Naive thymus-derived CD4-positive, alpha-beta T cell (primary cell): ENCODE data around the gene P3H2. TPM values are rescaled to one million over a fixed set of nuclear protein-coding genes. Genes with fewer than 3 reads are reported as not detected.
A peak's percentile ranks its signal among the peaks of the same experiment; 100 is the strongest.

Experiments used
- ATAC-seq: fragments of 150-1000 bp; cut with Tn5 transposase; 2 replicates; pipeline ENCODE4 v1.10.0; 2021; ENCODE audit warnings: mild to moderate bottlenecking, moderate library complexity
- CTCF ChIA-PET: fragments of 350-600 bp; sonication (Branson Sonifier 250); formaldehyde crosslinking; loops from one replicate; lab custom pipeline; 2021; ENCODE audit warnings: antibody characterized with exemption; lab: Charles Lee
- POLR2A ChIA-PET: fragments of 350-600 bp; sonication (Branson Sonifier 250); formaldehyde crosslinking; loops from one replicate; lab custom pipeline; 2021; ENCODE audit warnings: antibody characterized with exemption, inconsistent platforms; lab: Charles Lee
- DNase-seq, 9 donors: peaks; one replicate each; pipeline versions ENCODE4 v3.0.0 to v3.0.0-alpha.2; 2020 to 2022; ENCODE audit warnings: mixed read lengths in 1 of 9
- H3K27ac ChIP-seq: one replicate; pipeline ENCODE4 v1.7.0; 2013; ENCODE audit warnings: mild to moderate bottlenecking, low read depth, low read length, moderate library complexity
- H3K27me3 ChIP-seq, 2 donors: one replicate each; pipeline ENCODE4 v1.7.0; 2013; ENCODE audit warnings: low read length in 2 of 2, mild to moderate bottlenecking in 2 of 2, moderate library complexity in 2 of 2; ENCODE audit not compliant: control insufficient read depth in 2 of 2, insufficient read depth in 2 of 2
- H3K36me3 ChIP-seq, 3 experiments: 1 replicate in 2 of 3; 2 replicates in 1 of 3; pipeline ENCODE4 v1.7.0; 2013; ENCODE audit warnings: low read length in 3 of 3, mild to moderate bottlenecking in 3 of 3, moderate library complexity in 1 of 3; ENCODE audit not compliant: insufficient read depth in 3 of 3, control insufficient read depth in 2 of 3
- H3K4me1 ChIP-seq, 2 donors: one replicate each; pipeline ENCODE4 v1.7.0; 2013; ENCODE audit warnings: low read length in 2 of 2, mild to moderate bottlenecking in 2 of 2, moderate library complexity in 1 of 2; ENCODE audit not compliant: control insufficient read depth in 2 of 2, insufficient read depth in 2 of 2
- H3K4me3 ChIP-seq: 2 replicates; pipeline ENCODE4 v1.7.0; 2013; ENCODE audit warnings: mild to moderate bottlenecking, low read length
- H3K9me3 ChIP-seq, 3 experiments: 1 replicate in 2 of 3; 2 replicates in 1 of 3; pipeline ENCODE4 v1.7.0; 2013; ENCODE audit warnings: low read length in 3 of 3; ENCODE audit not compliant: control insufficient read depth in 2 of 3
- H3K27ac Mint-ChIP-seq, 9 donors: one replicate each; pipeline ENCODE4 v1.8.0; 2020 to 2022; ENCODE audit warnings: mixed read lengths in 9 of 9, mild to moderate bottlenecking in 8 of 9, moderate library complexity in 5 of 9, inconsistent platforms in 2 of 9
- H3K27me3 Mint-ChIP-seq, 5 donors: one replicate each; pipeline ENCODE4 v1.8.0; 2021 to 2022; ENCODE audit warnings: mixed read lengths in 5 of 5, mild to moderate bottlenecking in 1 of 5
- H3K36me3 Mint-ChIP-seq, 5 donors: one replicate each; pipeline ENCODE4 v1.8.0; 2020 to 2022; ENCODE audit warnings: mixed read lengths in 5 of 5, mild to moderate bottlenecking in 3 of 5, inconsistent platforms in 1 of 5
- H3K4me1 Mint-ChIP-seq, 7 donors: one replicate each; pipeline ENCODE4 v1.8.0; 2020 to 2022; ENCODE audit warnings: mixed read lengths in 7 of 7, mild to moderate bottlenecking in 3 of 7, inconsistent platforms in 1 of 7
- H3K4me3 Mint-ChIP-seq, 10 donors: one replicate each; pipeline ENCODE4 v1.8.0; 2020 to 2022; ENCODE audit warnings: mild to moderate bottlenecking in 10 of 10, mixed read lengths in 10 of 10, moderate library complexity in 6 of 10, inconsistent platforms in 2 of 10
- H3K9me3 Mint-ChIP-seq, 11 donors: one replicate each; pipeline ENCODE4 v1.8.0; 2020 to 2022; ENCODE audit warnings: mixed read lengths in 11 of 11, mild to moderate bottlenecking in 4 of 11, inconsistent platforms in 1 of 11, moderate library complexity in 1 of 11
- intact Hi-C, 2 donors: fragments of 100-400 bp; cut with micrococcal nuclease; formaldehyde crosslinking; loops; one replicate each; pipeline ENCODE4 v1.15.1; 2023
- polyA plus RNA-seq, 2 donors: library from polyadenylated mRNA; unstranded; fragments of 300-500 nt; fragmentation: Illumina TruSeq; gene quantifications; one replicate each; pipeline ENCODE4 v1.2.3, GENCODE V29; 2021
- total RNA-seq, 6 experiments: library from RNA in 5 of 6; stranded (reverse) in 5 of 6; gene quantifications; 1 replicate in 5 of 6; 2 replicates in 1 of 6; pipeline ENCODE4 v1.2.3 and lab custom pipeline; 2021 to 2026

P3H2 gene
- total and polyA plus RNA-seq, 7 experiments from 2014 or later: 0.48 to 1.8 TPM; not detected in 5

DNA sequence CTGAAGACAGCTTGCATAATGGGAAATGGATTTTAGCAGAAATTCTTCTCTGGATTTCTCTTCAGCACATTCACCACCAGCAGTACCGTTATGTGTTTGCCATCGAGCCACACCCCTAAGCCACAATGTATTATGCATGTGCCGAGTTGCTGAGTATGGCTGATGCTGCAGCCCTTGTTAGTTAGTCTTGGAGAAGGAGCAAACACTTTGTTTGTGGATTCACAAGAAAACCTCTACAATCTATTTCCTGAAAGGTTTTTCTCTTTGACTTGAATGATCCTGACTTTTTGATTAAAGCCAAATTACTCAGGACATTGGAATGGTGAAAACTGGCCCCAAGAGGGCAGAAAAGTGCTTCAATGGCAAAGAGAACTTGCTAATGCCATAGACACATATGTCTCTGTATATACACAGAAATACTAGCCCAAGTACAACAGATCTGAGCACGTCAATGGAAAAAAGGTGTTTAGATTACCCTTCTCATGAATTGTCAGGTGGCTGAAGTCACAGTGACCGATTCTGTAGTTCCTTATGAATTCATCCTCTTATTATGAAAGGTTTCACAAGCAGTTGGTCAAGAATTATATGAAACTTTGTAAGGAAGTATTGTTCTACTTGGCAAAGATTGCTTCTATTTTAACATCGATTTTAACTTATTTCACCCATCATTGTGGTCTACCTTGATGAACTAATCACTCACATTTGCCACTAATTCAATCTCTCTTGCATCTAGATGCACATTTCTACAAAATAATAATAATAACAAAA is 103.0 kb downstream of the P3H2 start:
- Mint-ChIP-seq H3K27ac (no peak overlapping the region), H3K36me3 (no peaks in the 10 kb centered on the region), H3K27me3 (peaks cover 9 to 31% (median 29%) of the 10 kb centered on the region in 5 donors), H3K4me3 (no peak overlapping the region), H3K4me1 (no peaks in the 10 kb centered on the region), H3K9me3 (peaks cover 0 to 3% (median 0%) of the 10 kb centered on the region in 11 donors)
- H3K9me3 ChIP-seq: no peaks in the 10 kb centered on the region
- no peaks in the 10 kb centered on the region for H3K4me1 ChIP-seq
- H3K27ac ChIP-seq: no peak overlapping the region
- DNase-seq (no peak), ATAC-seq (no peak)
- no peak overlapping the region for H3K4me3 ChIP-seq
- H3K27me3 ChIP-seq: peaks cover 0 to 3% of the 10 kb centered on the region in 2 donors
- POLR2A ChIA-PET: no interaction called here
- intact Hi-C loops: no loop called here
- CTCF ChIA-PET: no interaction called here
- no peaks in the 10 kb centered on the region for H3K36me3 ChIP-seq

DNA sequence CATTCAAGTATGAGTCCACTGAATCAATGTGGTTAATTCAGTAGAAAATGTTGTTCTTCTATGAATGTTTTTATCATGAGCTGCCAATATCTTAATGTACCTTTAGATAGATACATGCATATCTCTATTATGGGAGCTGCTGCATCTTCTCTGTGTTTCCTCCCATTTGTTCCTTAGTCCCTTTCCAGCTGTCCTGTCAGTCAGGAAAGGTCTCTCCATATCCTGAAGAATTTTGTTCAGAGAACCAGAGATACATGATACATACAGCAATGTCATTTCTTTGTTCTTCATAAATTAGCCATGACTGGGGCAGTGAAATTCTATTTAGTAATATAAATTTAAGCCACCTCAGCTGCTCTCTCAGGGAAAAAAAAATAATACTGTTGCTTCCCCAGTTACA is 103.7 kb downstream of the P3H2 start:
- H3K4me3 Mint-ChIP-seq: no peak overlapping the region
- no peak for ATAC-seq
- H3K27ac ChIP-seq: no peak overlapping the region
- H3K9me3 ChIP-seq: no peaks in the 10 kb centered on the region
- H3K4me3 ChIP-seq: no peak overlapping the region
- no peaks in the 10 kb centered on the region for H3K36me3 Mint-ChIP-seq
- CTCF ChIA-PET: no interaction called here
- H3K9me3 Mint-ChIP-seq: peaks cover 0 to 3% (median 0%) of the 10 kb centered on the region in 11 donors
- peaks cover 0 to 3% of the 10 kb centered on the region in 2 donors for H3K27me3 ChIP-seq
- no peaks in the 10 kb centered on the region for H3K4me1 ChIP-seq
- H3K4me1 Mint-ChIP-seq: no peaks in the 10 kb centered on the region
- POLR2A ChIA-PET: no interaction called here
- peaks cover 14 to 38% (median 32%) of the 10 kb centered on the region in 5 donors for H3K27me3 Mint-ChIP-seq
- no peak for DNase-seq
- intact Hi-C loops: no loop called here
- H3K36me3 ChIP-seq: no peaks in the 10 kb centered on the region
- H3K27ac Mint-ChIP-seq: no peak overlapping the region

DNA sequence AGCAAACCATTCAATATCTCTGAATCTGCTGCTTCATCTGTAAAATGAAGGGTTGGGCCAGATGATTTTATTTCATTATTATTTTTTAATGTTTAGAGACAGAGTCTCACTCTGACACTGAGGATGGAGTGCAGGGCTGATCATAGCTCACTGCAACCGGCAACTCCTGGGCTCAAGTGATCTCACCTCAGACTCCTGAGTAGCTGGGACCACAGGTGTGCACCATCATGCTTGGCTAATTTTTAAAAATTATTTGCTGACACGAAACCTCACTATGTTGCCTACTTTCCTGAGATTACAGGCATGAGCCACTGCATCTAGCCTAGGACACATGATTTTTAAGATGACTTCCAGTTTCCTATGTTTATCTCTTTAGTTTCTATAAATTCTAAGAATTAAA is 105.8 kb downstream of the P3H2 start:
- ChIA-PET POLR2A (no interaction called here), CTCF (no interaction called here)
- Mint-ChIP-seq H3K4me1 (peaks cover 0 to 2% (median 0%) of the 10 kb centered on the region in 7 donors), H3K27me3 (peaks cover 14 to 38% (median 27%) of the 10 kb centered on the region in 5 donors), H3K27ac (no peak overlapping the region), H3K9me3 (peaks cover 0 to 3% (median 0%) of the 10 kb centered on the region in 11 donors), H3K36me3 (no peaks in the 10 kb centered on the region), H3K4me3 (no peak overlapping the region)
- no peak for DNase-seq
- Histone ChIP-seq H3K36me3 (no peaks in the 10 kb centered on the region), H3K4me3 (no peak overlapping the region), H3K4me1 (no peaks in the 10 kb centered on the region), H3K9me3 (no peaks in the 10 kb centered on the region), H3K27me3 (peaks cover 0 to 3% of the 10 kb centered on the region in 2 donors), H3K27ac (no peak overlapping the region)
- intact Hi-C loops: no loop called here
- no peak for ATAC-seq

DNA sequence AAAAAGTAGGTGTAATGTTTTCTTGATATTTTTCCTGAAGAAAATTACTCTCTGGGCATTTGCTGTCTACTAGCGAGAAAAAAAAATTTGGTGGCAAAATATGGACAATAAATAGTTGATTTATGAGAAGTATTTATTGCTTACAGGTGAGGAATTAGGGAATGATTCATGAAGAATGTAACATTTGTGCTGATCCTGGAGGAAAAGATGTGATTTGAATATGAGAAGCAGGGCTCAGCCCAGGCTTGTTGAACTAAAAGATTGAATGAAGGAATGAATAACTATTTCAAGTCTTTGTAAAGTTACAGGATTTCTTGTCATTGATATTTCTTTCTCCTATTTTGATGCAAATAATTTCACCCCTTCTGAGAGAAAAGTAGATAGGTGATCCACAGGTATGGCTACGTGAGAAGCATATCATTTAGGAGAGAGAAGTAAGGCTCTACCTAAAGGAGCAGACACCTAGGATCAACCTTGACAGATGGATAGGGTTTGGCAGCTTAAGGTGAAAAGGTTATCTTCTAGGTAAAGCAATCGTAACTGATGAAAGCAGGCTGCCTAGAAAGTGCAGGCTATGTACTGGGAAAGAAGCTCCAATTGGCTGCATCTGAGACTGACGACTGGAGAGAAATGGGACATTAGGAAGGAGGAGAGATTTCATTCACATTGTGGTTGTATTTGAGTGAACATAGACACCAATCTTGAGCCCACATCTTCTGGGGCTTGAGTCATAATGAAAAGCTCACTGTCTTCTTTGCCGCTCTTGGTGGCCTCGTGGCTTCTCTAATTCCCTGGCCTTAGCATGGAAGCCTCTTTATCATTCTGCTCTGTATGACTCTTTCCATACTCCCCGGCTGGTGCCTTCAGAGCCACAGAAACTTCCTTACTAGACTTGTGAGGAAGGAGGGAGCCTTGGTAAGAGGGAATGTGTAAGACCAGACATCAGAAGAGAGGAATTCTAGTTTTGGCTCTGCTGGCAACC is 106.5 kb downstream of the P3H2 start:
- ChIA-PET CTCF (no interaction called here), POLR2A (no interaction called here)
- Mint-ChIP-seq H3K4me3 (peak overlapping the region in 1 of 10 donors; percentile 9), H3K27me3 (peaks cover 12 to 37% (median 23%) of the 10 kb centered on the region in 5 donors), H3K9me3 (peaks cover 0 to 3% (median 0%) of the 10 kb centered on the region in 11 donors), H3K4me1 (peaks cover 0 to 2% (median 0%) of the 10 kb centered on the region in 7 donors), H3K27ac (no peak overlapping the region), H3K36me3 (no peaks in the 10 kb centered on the region)
- Histone ChIP-seq H3K27me3 (peaks cover 0 to 3% of the 10 kb centered on the region in 2 donors), H3K9me3 (no peaks in the 10 kb centered on the region), H3K4me1 (no peaks in the 10 kb centered on the region), H3K4me3 (no peak overlapping the region), H3K27ac (no peak overlapping the region), H3K36me3 (no peaks in the 10 kb centered on the region)
- DNase-seq: no peak
- ATAC-seq: no peak
- intact Hi-C loops: no loop called here

DNA sequence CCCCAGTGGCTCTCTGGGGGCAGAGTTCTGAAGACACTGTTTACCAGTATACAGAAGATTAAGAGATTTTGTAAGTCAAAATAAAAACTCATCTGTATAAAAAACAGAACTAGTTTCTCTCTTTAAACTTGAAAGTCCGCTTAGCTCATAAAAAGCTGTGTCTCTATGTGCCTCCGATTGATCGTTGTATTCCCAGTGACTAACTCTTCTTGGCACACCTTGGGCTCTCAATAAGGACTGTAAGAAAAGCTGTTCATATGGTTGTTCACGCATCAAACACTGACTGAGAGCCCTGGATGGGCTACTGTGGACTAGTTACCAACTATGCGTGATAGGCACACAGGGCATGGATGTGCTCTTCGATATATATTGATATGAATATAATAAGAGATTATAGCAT is 107.9 kb downstream of the P3H2 start:
- H3K4me3 ChIP-seq: no peak overlapping the region
- peaks cover 0 to 3% (median 0%) of the 10 kb centered on the region in 11 donors for H3K9me3 Mint-ChIP-seq
- ATAC-seq: no peak
- POLR2A ChIA-PET: no interaction called here
- H3K36me3 ChIP-seq: no peaks in the 10 kb centered on the region
- intact Hi-C loops: no loop called here
- CTCF ChIA-PET: interaction anchor here (1.0 kb wide), 1 partner anchor 141 kb away, joined by 3 read pairs; no protein-coding TSS in a partner anchor
- H3K27me3 Mint-ChIP-seq: peaks cover 8 to 42% (median 18%) of the 10 kb centered on the region in 5 donors
- H3K4me1 ChIP-seq: no peaks in the 10 kb centered on the region
- DNase-seq: no peak
- no peaks in the 10 kb centered on the region for H3K9me3 ChIP-seq
- no peak overlapping the region for H3K4me3 Mint-ChIP-seq
- H3K36me3 Mint-ChIP-seq: no peaks in the 10 kb centered on the region
- peaks cover 0 to 3% of the 10 kb centered on the region in 2 donors for H3K27me3 ChIP-seq
- H3K4me1 Mint-ChIP-seq: peaks cover 0 to 2% (median 0%) of the 10 kb centered on the region in 7 donors
- H3K27ac ChIP-seq: no peak overlapping the region
- H3K27ac Mint-ChIP-seq: no peak overlapping the region

DNA sequence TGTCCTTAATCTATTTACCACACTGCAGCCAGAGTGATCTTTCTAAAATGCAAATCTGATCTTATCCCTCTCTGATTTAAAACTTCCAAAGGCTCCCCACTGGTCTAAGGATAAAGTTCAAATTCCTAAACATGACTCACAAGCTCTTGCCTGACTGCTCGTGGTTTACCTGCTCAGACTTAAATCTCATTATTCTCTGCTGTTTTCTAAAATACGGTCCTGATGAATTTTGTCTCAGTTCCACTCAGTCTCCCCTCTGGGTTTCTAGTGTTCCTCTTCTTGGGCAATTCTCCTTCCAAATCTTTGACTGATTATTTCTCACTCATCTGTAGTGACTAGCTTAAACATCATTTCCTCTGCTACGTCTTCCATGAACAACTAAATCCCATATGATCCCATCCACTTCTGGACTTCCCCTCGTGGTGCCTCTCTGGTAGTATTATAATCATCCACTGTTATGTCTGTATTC is 108.3 kb downstream of the P3H2 start:
- ChIA-PET CTCF (interaction anchor here (1.0 kb wide), 1 partner anchor 141 kb away, joined by 3 read pairs; no protein-coding TSS in a partner anchor), POLR2A (no interaction called here)
- ATAC-seq (no peak), DNase-seq (no peak)
- H3K27ac Mint-ChIP-seq: no peak overlapping the region
- H3K9me3 Mint-ChIP-seq: peaks cover 0 to 3% (median 0%) of the 10 kb centered on the region in 11 donors
- peaks cover 0 to 3% of the 10 kb centered on the region in 2 donors for H3K27me3 ChIP-seq
- no peaks in the 10 kb centered on the region for H3K36me3 Mint-ChIP-seq
- H3K4me3 Mint-ChIP-seq: no peak overlapping the region
- H3K4me3 ChIP-seq: no peak overlapping the region
- H3K27ac ChIP-seq: no peak overlapping the region
- no peaks in the 10 kb centered on the region for H3K36me3 ChIP-seq
- intact Hi-C loops: no loop called here
- H3K4me1 Mint-ChIP-seq: peaks cover 0 to 2% (median 0%) of the 10 kb centered on the region in 7 donors
- H3K27me3 Mint-ChIP-seq: peaks cover 8 to 44% (median 22%) of the 10 kb centered on the region in 5 donors
- H3K9me3 ChIP-seq: no peaks in the 10 kb centered on the region
- H3K4me1 ChIP-seq: no peaks in the 10 kb centered on the region
